ENCODE data around the gene CDH4. TPM values are rescaled to one million over a fixed set of nuclear protein-coding genes. Genes with fewer than 3 reads are reported as not detected.

Gene CDH4
- total RNA-seq, 2 donors from 2014 or later: 0.06 to 0.08 TPM

DNA sequence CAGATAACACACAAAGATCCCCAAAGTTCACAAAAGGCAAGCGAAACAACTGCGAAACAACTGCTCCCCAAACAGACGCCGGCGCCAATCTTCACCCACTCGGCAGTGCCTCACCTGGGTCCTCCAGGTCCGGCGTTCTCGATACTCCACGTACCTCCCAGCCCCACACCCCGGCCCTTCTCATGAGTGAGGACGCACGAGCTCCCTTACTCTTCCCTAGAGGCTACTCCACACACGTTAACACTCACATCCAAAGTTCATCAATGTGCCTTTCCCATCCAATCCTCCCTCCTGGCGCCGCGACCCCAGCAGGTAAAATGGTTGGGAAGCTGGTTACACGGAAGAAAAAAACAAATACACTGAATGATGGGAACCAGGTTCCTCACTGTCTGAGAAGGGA lies 736.6 kb downstream of the CDH4 start:
- DNase-seq (peak; percentile 18), ATAC-seq (no peak)
- intact Hi-C loops (cut with DNase I): no loop called here

DNA sequence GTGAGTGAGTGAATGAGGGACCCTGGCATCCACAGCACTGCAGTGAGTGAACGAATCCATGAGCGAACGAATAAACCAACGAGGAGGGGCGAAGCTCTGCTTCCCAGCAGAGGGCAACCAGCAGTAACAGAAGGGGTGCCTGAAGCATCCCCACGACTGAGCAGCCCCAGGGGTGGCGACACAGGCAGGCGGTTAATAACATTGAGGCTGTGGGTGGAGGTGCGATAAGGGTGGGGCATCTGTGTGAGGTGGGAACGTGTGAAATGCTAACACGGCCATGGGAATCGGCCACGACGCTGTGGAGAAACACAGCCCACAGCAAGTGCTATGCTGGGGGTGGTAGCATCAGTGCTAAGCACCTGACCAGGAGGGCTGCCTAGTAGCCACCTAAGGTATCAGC lies 737.7 kb downstream of the CDH4 start:
- DNase-seq (peak; percentile 7), ATAC-seq (no peak)
- intact Hi-C loops (cut with DNase I): no loop called here

Small RNAs within 50 kb of the gene (microRNA-seq; reads per million reads assigned to microRNA genes)
- gene MIR1257: 0 reads per million in 2 donors
